WTC11 (cell line): Measurements from ENCODE around the gene TUBA4B. TPM values are rescaled to one million over a fixed set of nuclear protein-coding genes. Genes with fewer than 3 reads are reported as not detected.
A peak's percentile ranks its signal among the peaks of the same experiment; 100 is the strongest.

Experiments
- AFF4 ChIP-seq: sonication (generic); formaldehyde crosslinking; IDR thresholded peaks from 2 replicates; pipeline ENCODE4 v1.8.1; 2023; ENCODE audit warnings: mild to moderate bottlenecking, missing genetic modification reagents, borderline replicate concordance
- ATF6 ChIP-seq: sonication (generic); formaldehyde crosslinking; IDR thresholded peaks from 2 replicates; pipeline ENCODE4 v1.8.1; 2023; ENCODE audit warnings: mild to moderate bottlenecking, missing genetic modification reagents
- CREM ChIP-seq: sonication (generic); formaldehyde crosslinking; IDR thresholded peaks from 2 replicates; pipeline ENCODE4 v1.8.1; 2022; ENCODE audit warnings: mild to moderate bottlenecking, missing genetic modification reagents, moderate library complexity
- CTCF ChIP-seq: fragments of 200-600 bp; IDR thresholded peaks from 2 replicates; pipeline ENCODE4 v1.8.0; 2022; ENCODE audit warnings: antibody characterized with exemption
- E2F5 ChIP-seq: sonication (generic); formaldehyde crosslinking; IDR thresholded peaks from 2 replicates; pipeline ENCODE4 v1.8.1; 2022; ENCODE audit warnings: mild to moderate bottlenecking, moderate library complexity, missing genetic modification reagents
- ELF4 ChIP-seq: sonication (generic); formaldehyde crosslinking; IDR thresholded peaks from 2 replicates; pipeline ENCODE4 v1.8.1; 2022; ENCODE audit warnings: low read depth, mild to moderate bottlenecking, moderate library complexity, missing genetic modification reagents
- ESRRA ChIP-seq: sonication (generic); formaldehyde crosslinking; IDR thresholded peaks from 2 replicates; pipeline ENCODE4 v1.8.1; 2022; ENCODE audit warnings: mild to moderate bottlenecking, missing genetic modification reagents, borderline replicate concordance
- ETV6 ChIP-seq: sonication (generic); formaldehyde crosslinking; IDR thresholded peaks from 2 replicates; pipeline ENCODE4 v1.8.1; 2022; ENCODE audit warnings: mild to moderate bottlenecking, missing genetic modification reagents
- FOXJ3 ChIP-seq: sonication (generic); formaldehyde crosslinking; IDR thresholded peaks from 2 replicates; pipeline ENCODE4 v1.9.0; 2021; ENCODE audit warnings: missing genetic modification reagents, mild to moderate bottlenecking, borderline replicate concordance
- GRHL2 ChIP-seq: fragments of 250-450 bp; sonication (Bioruptor Pico); IDR thresholded peaks from 2 replicates; pipeline ENCODE4 v1.8.0; 2022; ENCODE audit warnings: mild to moderate bottlenecking, moderate library complexity; ENCODE audit not compliant: insufficient replicate concordance, severe bottlenecking
- JAZF1 ChIP-seq: fragments of 250-450 bp; sonication (Bioruptor Pico); IDR thresholded peaks from 2 replicates; pipeline ENCODE4 v1.9.0; 2021; ENCODE audit warnings: moderate library complexity, mild to moderate bottlenecking, inconsistent platforms
- KAT7 ChIP-seq: sonication (generic); formaldehyde crosslinking; IDR thresholded peaks from 2 replicates; pipeline ENCODE4 v1.8.1; 2023; ENCODE audit warnings: missing genetic modification reagents, mild to moderate bottlenecking, borderline replicate concordance
- MLX ChIP-seq: sonication (generic); formaldehyde crosslinking; IDR thresholded peaks from 2 replicates; pipeline ENCODE4 v1.8.1; 2023; ENCODE audit warnings: mild to moderate bottlenecking, missing genetic modification reagents, moderate library complexity
- PRDM15 ChIP-seq: sonication (generic); formaldehyde crosslinking; IDR thresholded peaks from 2 replicates; pipeline ENCODE4 v1.8.0; 2022; ENCODE audit warnings: missing genetic modification reagents
- SMAD3 ChIP-seq: sonication (generic); formaldehyde crosslinking; IDR thresholded peaks from 2 replicates; pipeline ENCODE4 v1.8.0; 2022; ENCODE audit warnings: missing genetic modification reagents, mild to moderate bottlenecking, borderline replicate concordance
- SOX15 ChIP-seq: fragments of 250-450 bp; sonication (Bioruptor Pico); IDR thresholded peaks from 2 replicates; pipeline ENCODE4 v1.9.0; 2021; ENCODE audit warnings: mild to moderate bottlenecking
- USF2 ChIP-seq: sonication (generic); formaldehyde crosslinking; IDR thresholded peaks from 2 replicates; pipeline ENCODE4 v1.8.1; 2023; ENCODE audit warnings: mild to moderate bottlenecking, missing genetic modification reagents, moderate library complexity
- ZBTB43 ChIP-seq: sonication (generic); formaldehyde crosslinking; IDR thresholded peaks from 2 replicates; pipeline ENCODE4 v1.8.1; 2023; ENCODE audit warnings: mild to moderate bottlenecking, missing genetic modification reagents
- ZNF425 ChIP-seq: fragments of 250-450 bp; sonication (Bioruptor Pico); conservative IDR thresholded peaks from 2 replicates; pipeline ENCODE4 v1.9.0; 2021; ENCODE audit warnings: mild to moderate bottlenecking
- total RNA-seq: library from RNA; stranded (reverse); gene quantifications from 3 replicates; pipeline ENCODE4 v1.2.3, GENCODE V29; 2021

TUBA4B gene
- total RNA-seq, 1 experiment from 2014 or later = 0.20 TPM

GRCh38 chr2:219252900-219253752 lies at the start of gene TUBA4B (continued):
- TF ChIP-seq AFF4 (CRISPR knock-in tag) = no peak
- TF ChIP-seq ETV6 (CRISPR knock-in tag) = peak; percentile 51; the same call in 1 of the 2 replicates
- no peak for TF ChIP-seq ATF6
- no peak for TF ChIP-seq PRDM15
- no peak for TF ChIP-seq ZNF425 (CRISPR knock-in tag)
- no peak for TF ChIP-seq CREM (CRISPR knock-in tag)
- no peak for TF ChIP-seq MLX (CRISPR knock-in tag)
- TF ChIP-seq ZBTB43 = no peak
- TF ChIP-seq E2F5 = peak; percentile 79
- no peak for TF ChIP-seq JAZF1
- TF ChIP-seq CTCF = no peak
- TF ChIP-seq SOX15 = no peak
- peak; percentile 86 for TF ChIP-seq ELF4
- TF ChIP-seq USF2 (CRISPR knock-in tag) = peak; percentile 39
- TF ChIP-seq KAT7 = no peak
- no peak for TF ChIP-seq FOXJ3 (CRISPR knock-in tag)
- TF ChIP-seq ESRRA = peak; percentile 46; the same call in 1 of the 2 replicates
- no peak for TF ChIP-seq GRHL2 (CRISPR knock-in tag)
- TF ChIP-seq SMAD3 (CRISPR knock-in tag) = no peak
